ENCODE measurements around the gene KNTC1. TPM values are rescaled to one million over a fixed set of nuclear protein-coding genes. Genes with fewer than 3 reads are reported as not detected.
A peak's percentile ranks its signal among the peaks of the same experiment; 100 is the strongest.

Gene KNTC1
- total RNA-seq, 1 experiment from 2014 or later, result 110 TPM

- Mint-ChIP-seq H3K4me1 (ENCODE audit: low read depth, unreplicated experiment) (peaks cover 16% of the 10 kb centered on the region), H3K27ac (ENCODE audit: unreplicated experiment) (peak within 1 kb of the TSS; percentile 69), H3K9me3 (ENCODE audit: low read depth, unreplicated experiment) (no peaks in the 10 kb centered on the region), H3K27me3 (ENCODE audit: unreplicated experiment) (no peaks in the 10 kb centered on the region), H3K4me3 (ENCODE audit: low read depth, unreplicated experiment) (peak within 1 kb of the TSS; percentile 94), H3K36me3 (ENCODE audit: insufficient read depth, unreplicated experiment) (peaks cover 70% of the 10 kb centered on the region)
- TF ChIP-seq CTCF (IDR thresholded peaks at IDR 0.05; ENCODE audit: unreplicated experiment), result no peak
- intact Hi-C loops (cut with micrococcal nuclease; ENCODE audit: unreplicated experiment), result no loop called here
- peak; percentile 98 for DNase-seq
- BruUV-seq (replicated peaks), result TSS peak; percentile 83
- CTCF ChIA-PET, result interaction anchor here (0.6 to 2.3 kb wide), 7 partner anchors 29 to 379 kb away, joined by 3 to 13 read pairs (median 4); partner anchors contain the start of genes B3GNT4 and DIABLO
Observed at GRCh38 chr12:122500685-122501488, 26.2 kb upstream of the KNTC1 start, which contains the start of gene ZCCHC8. Gene ZCCHC8 (minus strand): TSS chr12:122500932. CDS start chr12:122500840, 92 bp downstream.

- no TSS peak for BruUV-seq (replicated peaks)
- Mint-ChIP-seq H3K4me3 (ENCODE audit: low read depth, unreplicated experiment) (peak overlapping the region; percentile 94), H3K27ac (ENCODE audit: unreplicated experiment) (peak overlapping the region; percentile 69), H3K27me3 (ENCODE audit: unreplicated experiment) (no peaks in the 10 kb centered on the region), H3K9me3 (ENCODE audit: low read depth, unreplicated experiment) (no peaks in the 10 kb centered on the region), H3K4me1 (ENCODE audit: low read depth, unreplicated experiment) (peaks cover 16% of the 10 kb centered on the region), H3K36me3 (ENCODE audit: insufficient read depth, unreplicated experiment) (peaks cover 75% of the 10 kb centered on the region)
- CTCF ChIA-PET, result interaction anchor here (0.7 to 2.3 kb wide), 5 partner anchors 23 to 276 kb away, joined by 3 to 13 read pairs (median 4); partner anchors contain the start of gene DIABLO
- no peak for DNase-seq
- intact Hi-C loops (cut with micrococcal nuclease; ENCODE audit: unreplicated experiment), result no loop called here
- no peak for TF ChIP-seq CTCF (IDR thresholded peaks at IDR 0.05; ENCODE audit: unreplicated experiment)
Observed at GRCh38 chr12:122501489-122501989, 25.5 kb upstream of the KNTC1 start.

GRCh38 chr12:122503147-122503751, 23.8 kb upstream of the KNTC1 start:
- no peak overlapping the region for H3K4me3 Mint-ChIP-seq (ENCODE audit: low read depth, unreplicated experiment)
- no peaks in the 10 kb centered on the region for H3K9me3 Mint-ChIP-seq (ENCODE audit: low read depth, unreplicated experiment)
- H3K27me3 Mint-ChIP-seq (ENCODE audit: unreplicated experiment), result no peaks in the 10 kb centered on the region
- peaks cover 16% of the 10 kb centered on the region for H3K4me1 Mint-ChIP-seq (ENCODE audit: low read depth, unreplicated experiment)
- no TSS peak for BruUV-seq (replicated peaks)
- TF ChIP-seq CTCF (IDR thresholded peaks at IDR 0.05; ENCODE audit: unreplicated experiment), result no peak
- peak overlapping the region; percentile 23 for H3K27ac Mint-ChIP-seq (ENCODE audit: unreplicated experiment)
- intact Hi-C loops (cut with micrococcal nuclease; ENCODE audit: unreplicated experiment), result no loop called here
- DNase-seq, result no peak
- CTCF ChIA-PET, result interaction anchor here (0.5 kb wide), 1 partner anchor 1266 kb away, joined by 3 read pairs; no protein-coding TSS in a partner anchor
- H3K36me3 Mint-ChIP-seq (ENCODE audit: insufficient read depth, unreplicated experiment), result peaks cover 84% of the 10 kb centered on the region

- CTCF ChIA-PET, result interaction anchor here (0.5 to 0.8 kb wide), 2 partner anchors 195 to 1265 kb away, joined by 3 read pairs; no protein-coding TSS in a partner anchor
- Mint-ChIP-seq H3K36me3 (ENCODE audit: insufficient read depth, unreplicated experiment) (peaks cover 87% of the 10 kb centered on the region), H3K4me1 (ENCODE audit: low read depth, unreplicated experiment) (peaks cover 16% of the 10 kb centered on the region), H3K27ac (ENCODE audit: unreplicated experiment) (peak overlapping the region; percentile 23), H3K27me3 (ENCODE audit: unreplicated experiment) (no peaks in the 10 kb centered on the region), H3K9me3 (ENCODE audit: low read depth, unreplicated experiment) (no peaks in the 10 kb centered on the region), H3K4me3 (ENCODE audit: low read depth, unreplicated experiment) (no peak overlapping the region)
- intact Hi-C loops (cut with micrococcal nuclease; ENCODE audit: unreplicated experiment), result no loop called here
- no TSS peak for BruUV-seq (replicated peaks)
- no peak for DNase-seq
- no peak for TF ChIP-seq CTCF (IDR thresholded peaks at IDR 0.05; ENCODE audit: unreplicated experiment)
Observed at GRCh38 chr12:122503783-122504590, 23.1 kb upstream of the KNTC1 start.
